ENCODE results near the gene TSPAN9. TPM values are rescaled to one million over a fixed set of nuclear protein-coding genes. Genes with fewer than 3 reads are reported as not detected.

TSPAN9 gene
- total and polyA plus RNA-seq, 2 of the 4 experiments (the other 2 are of a cell fraction): 17.7 to 39.1 TPM

- Histone ChIP-seq H3K27ac (ENCODE audit: insufficient read depth, low read length) (no peak overlapping the region), H2BK120ac (ENCODE audit: low read depth, low read length) (no peak overlapping the region), H4K91ac (ENCODE audit: insufficient read depth, low read depth, low read length) (no peak overlapping the region), H4K5ac (ENCODE audit: low read depth, low read length) (no peak overlapping the region), H2AK9ac (replicated peaks; ENCODE audit: low read depth, low read length, poor library complexity) (no peak overlapping the region), H2BK20ac (ENCODE audit: low read depth, low read length) (no peak overlapping the region), H3K23ac (ENCODE audit: low read depth, low read length) (no peak overlapping the region), H4K8ac (ENCODE audit: low read depth in 2 of 2, low read length in 2 of 2) (no peak overlapping the region), H3K14ac (replicated peaks; ENCODE audit: low read depth, low read length) (no peak overlapping the region), H2BK15ac (ENCODE audit: low read depth, low read length) (no peak overlapping the region), H3K9me3 (ENCODE audit: control insufficient read depth, insufficient read depth, low read length) (no peaks in the 10 kb centered on the region), H3K9me1 (ENCODE audit: insufficient read depth, low read length) (peaks cover 3% of the 10 kb centered on the region; the same call in 1 of the 2 replicates), H3K79me1 (ENCODE audit: low read depth in 1 of 2, low read length in 2 of 2) (no peaks in the 10 kb centered on the region), H2AFZ (replicated peaks; ENCODE audit: low read length, poor library complexity) (no peak overlapping the region), H3K4me2 (ENCODE audit: low read depth, low read length) (no peak overlapping the region), H3K4ac (ENCODE audit: low read depth, low read length) (no peak overlapping the region), H2AK5ac (ENCODE audit: low read depth, low read length) (no peak overlapping the region), H3K56ac (ENCODE audit: extremely low read depth, insufficient read depth, low read length) (no peak overlapping the region), H3K9ac (ENCODE audit: low read depth, low read length) (no peak overlapping the region), H4K20me1 (ENCODE audit: insufficient read depth, low read length) (peaks cover 2% of the 10 kb centered on the region; the same call in 1 of the 2 replicates), H2BK5ac (ENCODE audit: low read depth, low read length, poor library complexity, severe bottlenecking) (no peak overlapping the region), H3K27me3 (ENCODE audit: control insufficient read depth, insufficient read depth, low read length) (no peaks in the 10 kb centered on the region), H3K4me1 (ENCODE audit: control insufficient read depth, insufficient read depth, low read length) (no peaks in the 10 kb centered on the region), H3K4me3 (ENCODE audit: insufficient read depth, low read depth, low read length) (no peak overlapping the region), H3K18ac (ENCODE audit: low read depth, low read length) (no peak overlapping the region), H3K36me3 (ENCODE audit: control insufficient read depth, insufficient read depth, low read length) (peaks cover 8% of the 10 kb centered on the region; the same call in 1 of the 2 replicates)
- in situ Hi-C loops (cut with MboI; ENCODE audit: low sequenced_read_pairs): no loop called here
- no peak for DNase-seq
- 97% methylated on average over 9 of the region's 14 CpGs; no CpG with 5 or more reads in 1 of the 2 experiments for WGBS, 2 experiments (ENCODE audit: extremely low coverage in 2 of 2, insufficient read length in 1 of 2)
- no peak for ATAC-seq (ENCODE audit: low read depth)
- no TSS peak for BruUV-seq (replicated peaks)
- intact Hi-C loops (cut with micrococcal nuclease): no loop called here
- CTCF ChIA-PET: interaction anchor here (1.3 kb wide), 1 partner anchor 19 kb away, joined by 3 read pairs; no protein-coding TSS in a partner anchor
- TF ChIP-seq MXI1 (IDR thresholded peaks at IDR 0.05; ENCODE audit: borderline replicate concordance, low read depth, low read length) (no peak), MAZ (IDR thresholded peaks at IDR 0.05; ENCODE audit: borderline replicate concordance, low read depth, low read length) (no peak)
- POLR2A ChIA-PET (ENCODE audit: unreplicated experiment): no interaction called here
- dilution Hi-C loops (cut with HindIII; ENCODE audit: low sequenced_read_pairs, unreplicated experiment): no loop called here
Observed at GRCh38 chr12:3280967-3281366, 203.8 kb downstream of the TSPAN9 start.
